ENCODE measurements around the gene BLOC1S1.
"Not testable (repeated sequence)": the region's sequence is repeated elsewhere in the genome, so short reads cannot be mapped to it uniquely, and the experiment has no call there.

Gene BLOC1S1

GRCh38 chr12:55748230-55748993 is 32.6 kb downstream of the BLOC1S1 start:
- H4K12ac ChIP-seq (ENCODE audit: low read depth, low read length): no peak overlapping the region
- H4K8ac ChIP-seq (ENCODE audit: low read depth, low read length): no peak overlapping the region
- no peaks in the 10 kb centered on the region for H3K9me3 ChIP-seq (ENCODE audit: insufficient read depth, low read depth, low read length)
- H2AFZ ChIP-seq (ENCODE audit: insufficient read depth, low read length, poor library complexity): no peak overlapping the region
- H2BK5ac ChIP-seq (ENCODE audit: low read depth, low read length, poor library complexity): no peak overlapping the region
- no peak overlapping the region for H3K4me3 ChIP-seq (ENCODE audit: low read depth, low read length)
- DNase-seq: no peak
- no peak overlapping the region for H3K4ac ChIP-seq (ENCODE audit: low read depth, low read length)
- peaks cover 11 to 38% of the 10 kb centered on the region in 2 experiments for H3K36me3 ChIP-seq (ENCODE audit: control insufficient read depth in 1 of 2, insufficient read depth in 2 of 2, low read length in 2 of 2)
- no peaks in the 10 kb centered on the region for H3K27me3 ChIP-seq (ENCODE audit: insufficient read depth, low read length)
- H2BK120ac ChIP-seq (ENCODE audit: insufficient read depth, low read length, poor library complexity): no peak overlapping the region
- no peak overlapping the region for H2AK5ac ChIP-seq (ENCODE audit: low read length)
- no CpG with 5 or more reads among the region's 18 CpGs for WGBS (ENCODE audit: extremely low coverage, insufficient coverage, insufficient read length)
- H3K79me1 ChIP-seq (ENCODE audit: low read length): peaks cover 13% of the 10 kb centered on the region
- no peak overlapping the region for H3K9ac ChIP-seq (ENCODE audit: low read length)
- no peak overlapping the region for H3K23ac ChIP-seq (ENCODE audit: low read length)
- no peak overlapping the region for H4K91ac ChIP-seq (ENCODE audit: low read depth, low read length)
- H3K27ac ChIP-seq (ENCODE audit: low read depth, low read length): no peak overlapping the region
- H3K4me1 ChIP-seq (ENCODE audit: control insufficient read depth in 1 of 2, insufficient read depth in 2 of 2, low read length in 2 of 2): peaks cover 15 to 20% of the 10 kb centered on the region in 2 experiments
- H3K14ac ChIP-seq (ENCODE audit: low read length): no peak overlapping the region
- H3K18ac ChIP-seq (ENCODE audit: low read length): no peak overlapping the region
- no peak overlapping the region for H2BK12ac ChIP-seq (ENCODE audit: low read length)
- H3K4me2 ChIP-seq (ENCODE audit: low read length): no peak overlapping the region
- H3K79me2 ChIP-seq (ENCODE audit: control insufficient read depth, insufficient read depth, low read length, poor library complexity): peaks cover 9% of the 10 kb centered on the region

GRCh38 chr12:55755246-55755645 is 39.4 kb downstream of the BLOC1S1 start:
- Histone ChIP-seq H3K9me3 (ENCODE audit: insufficient read depth, low read depth, low read length) (no peaks in the 10 kb centered on the region), H4K12ac (ENCODE audit: low read depth, low read length) (no peak overlapping the region), H3K4me3 (ENCODE audit: low read depth, low read length) (no peak overlapping the region), H3K79me1 (ENCODE audit: low read length) (no peaks in the 10 kb centered on the region), H3K18ac (ENCODE audit: low read length) (no peak overlapping the region), H3K79me2 (ENCODE audit: control insufficient read depth, insufficient read depth, low read length, poor library complexity) (no peaks in the 10 kb centered on the region), H4K91ac (ENCODE audit: low read depth, low read length) (no peak overlapping the region), H3K4ac (ENCODE audit: low read depth, low read length) (no peak overlapping the region), H2BK12ac (ENCODE audit: low read length) (no peak overlapping the region), H3K14ac (ENCODE audit: low read length) (no peak overlapping the region), H4K8ac (ENCODE audit: low read depth, low read length) (no peak overlapping the region), H2AFZ (ENCODE audit: insufficient read depth, low read length, poor library complexity) (no peak overlapping the region), H3K23ac (ENCODE audit: low read length) (no peak overlapping the region), H2BK120ac (ENCODE audit: insufficient read depth, low read length, poor library complexity) (no peak overlapping the region), H3K4me1 (ENCODE audit: control insufficient read depth in 1 of 2, insufficient read depth in 2 of 2, low read length in 2 of 2) (no peaks in the 10 kb centered on the region), H3K4me2 (ENCODE audit: low read length) (no peak overlapping the region), H2AK5ac (ENCODE audit: low read length) (no peak overlapping the region), H3K27me3 (ENCODE audit: insufficient read depth, low read length) (no peaks in the 10 kb centered on the region), H3K9ac (ENCODE audit: low read length) (no peak overlapping the region), H3K27ac (ENCODE audit: low read depth, low read length) (no peak overlapping the region), H2BK5ac (ENCODE audit: low read depth, low read length, poor library complexity) (no peak overlapping the region), H3K36me3 (ENCODE audit: control insufficient read depth in 1 of 2, insufficient read depth in 2 of 2, low read length in 2 of 2) (peaks cover 19 to 58% of the 10 kb centered on the region in 2 experiments)
- no CpG with 5 or more reads among the region's 2 CpGs for WGBS (ENCODE audit: extremely low coverage, insufficient coverage, insufficient read length)
- no peak for DNase-seq

- Histone ChIP-seq H2BK120ac (ENCODE audit: insufficient read depth, low read length, poor library complexity) (no peak overlapping the region), H3K14ac (ENCODE audit: low read length) (no peak overlapping the region), H3K4me3 (ENCODE audit: low read depth, low read length) (no peak overlapping the region), H4K91ac (ENCODE audit: low read depth, low read length) (no peak overlapping the region), H3K27ac (ENCODE audit: low read depth, low read length) (no peak overlapping the region), H3K18ac (ENCODE audit: low read length) (no peak overlapping the region), H3K9me3 (ENCODE audit: insufficient read depth, low read depth, low read length) (no peaks in the 10 kb centered on the region), H2BK5ac (ENCODE audit: low read depth, low read length, poor library complexity) (no peak overlapping the region), H3K79me2 (ENCODE audit: control insufficient read depth, insufficient read depth, low read length, poor library complexity) (no peaks in the 10 kb centered on the region), H3K4me1 (ENCODE audit: control insufficient read depth in 1 of 2, insufficient read depth in 2 of 2, low read length in 2 of 2) (no peaks in the 10 kb centered on the region), H3K79me1 (ENCODE audit: low read length) (no peaks in the 10 kb centered on the region), H4K12ac (ENCODE audit: low read depth, low read length) (no peak overlapping the region), H3K9ac (ENCODE audit: low read length) (no peak overlapping the region), H3K4ac (ENCODE audit: low read depth, low read length) (no peak overlapping the region), H2AFZ (ENCODE audit: insufficient read depth, low read length, poor library complexity) (no peak overlapping the region), H3K4me2 (ENCODE audit: low read length) (no peak overlapping the region), H2BK12ac (ENCODE audit: low read length) (no peak overlapping the region), H3K23ac (ENCODE audit: low read length) (no peak overlapping the region), H3K36me3 (ENCODE audit: control insufficient read depth in 1 of 2, insufficient read depth in 2 of 2, low read length in 2 of 2) (peaks cover 26 to 39% of the 10 kb centered on the region in 2 experiments), H4K8ac (ENCODE audit: low read depth, low read length) (no peak overlapping the region), H3K27me3 (ENCODE audit: insufficient read depth, low read length) (no peaks in the 10 kb centered on the region), H2AK5ac (ENCODE audit: low read length) (no peak overlapping the region)
- WGBS (ENCODE audit: extremely low coverage, insufficient coverage, insufficient read length): no CpG with 5 or more reads among the region's 2 CpGs
- no peak for DNase-seq
These were observed 41.9 kb downstream of the BLOC1S1 start for GRCh38 chr12:55757701-55758100.

GRCh38 chr12:55758575-55758974 is 42.7 kb downstream of the BLOC1S1 start:
- not testable (repeated sequence) for H3K79me1 ChIP-seq (ENCODE audit: low read length); H3K4ac ChIP-seq (ENCODE audit: low read depth, low read length); H3K23ac ChIP-seq (ENCODE audit: low read length); H3K27me3 ChIP-seq (ENCODE audit: insufficient read depth, low read length); H2AFZ ChIP-seq (ENCODE audit: insufficient read depth, low read length, poor library complexity); H3K9ac ChIP-seq (ENCODE audit: low read length); DNase-seq; H3K18ac ChIP-seq (ENCODE audit: low read length); H3K14ac ChIP-seq (ENCODE audit: low read length); H3K27ac ChIP-seq (ENCODE audit: low read depth, low read length); H2BK12ac ChIP-seq (ENCODE audit: low read length); H3K79me2 ChIP-seq (ENCODE audit: control insufficient read depth, insufficient read depth, low read length, poor library complexity); H2AK5ac ChIP-seq (ENCODE audit: low read length); H4K8ac ChIP-seq (ENCODE audit: low read depth, low read length); H3K4me2 ChIP-seq (ENCODE audit: low read length); H2BK120ac ChIP-seq (ENCODE audit: insufficient read depth, low read length, poor library complexity); H3K4me3 ChIP-seq (ENCODE audit: low read depth, low read length); H4K91ac ChIP-seq (ENCODE audit: low read depth, low read length); H2BK5ac ChIP-seq (ENCODE audit: low read depth, low read length, poor library complexity); H3K4me1 ChIP-seq (ENCODE audit: control insufficient read depth in 1 of 2, insufficient read depth in 2 of 2, low read length in 2 of 2); H4K12ac ChIP-seq (ENCODE audit: low read depth, low read length); H3K9me3 ChIP-seq (ENCODE audit: insufficient read depth, low read depth, low read length)
- H3K36me3 ChIP-seq (ENCODE audit: control insufficient read depth in 1 of 2, insufficient read depth in 2 of 2, low read length in 2 of 2): peaks cover 27 to 39% of the 10 kb centered on the region in 2 experiments
- WGBS (ENCODE audit: extremely low coverage, insufficient coverage, insufficient read length): no CpG with 5 or more reads among the region's 4 CpGs

Measured in trophoblast cell (in vitro differentiated cells and primary cell).